ENCODE results near the gene DSTN.

DNA sequence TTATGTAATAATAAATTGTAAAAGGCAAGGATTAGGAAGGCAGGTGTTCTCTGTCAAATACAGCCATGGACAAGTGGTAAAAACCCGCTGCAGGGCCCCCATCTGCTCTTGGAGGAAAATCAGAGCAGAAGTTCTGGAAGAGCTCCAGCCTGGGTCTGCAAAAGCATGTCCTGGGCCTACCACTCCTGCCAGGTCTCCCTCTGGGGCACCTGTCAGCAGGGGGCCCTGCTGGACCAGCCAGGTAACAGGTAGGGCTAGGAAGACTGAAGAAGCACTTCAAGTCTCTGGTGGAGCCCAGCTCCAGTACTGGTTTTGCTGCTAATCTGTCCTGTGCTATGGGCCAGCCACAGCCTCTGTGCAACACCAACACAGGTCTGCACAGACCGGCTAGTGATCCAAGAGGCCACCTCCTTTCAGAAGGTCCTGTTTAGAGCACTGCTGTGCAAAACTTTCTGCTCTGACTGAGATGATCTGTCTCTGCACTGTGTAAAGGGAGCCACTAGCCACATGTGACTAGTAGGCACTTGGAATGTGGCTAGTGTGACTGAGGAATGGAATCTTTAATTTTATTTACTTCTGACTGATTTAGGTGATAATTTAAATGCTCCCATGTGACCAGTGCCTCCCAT lies 82.0 kb downstream of the DSTN start:
- TF ChIP-seq, protein P1, sequence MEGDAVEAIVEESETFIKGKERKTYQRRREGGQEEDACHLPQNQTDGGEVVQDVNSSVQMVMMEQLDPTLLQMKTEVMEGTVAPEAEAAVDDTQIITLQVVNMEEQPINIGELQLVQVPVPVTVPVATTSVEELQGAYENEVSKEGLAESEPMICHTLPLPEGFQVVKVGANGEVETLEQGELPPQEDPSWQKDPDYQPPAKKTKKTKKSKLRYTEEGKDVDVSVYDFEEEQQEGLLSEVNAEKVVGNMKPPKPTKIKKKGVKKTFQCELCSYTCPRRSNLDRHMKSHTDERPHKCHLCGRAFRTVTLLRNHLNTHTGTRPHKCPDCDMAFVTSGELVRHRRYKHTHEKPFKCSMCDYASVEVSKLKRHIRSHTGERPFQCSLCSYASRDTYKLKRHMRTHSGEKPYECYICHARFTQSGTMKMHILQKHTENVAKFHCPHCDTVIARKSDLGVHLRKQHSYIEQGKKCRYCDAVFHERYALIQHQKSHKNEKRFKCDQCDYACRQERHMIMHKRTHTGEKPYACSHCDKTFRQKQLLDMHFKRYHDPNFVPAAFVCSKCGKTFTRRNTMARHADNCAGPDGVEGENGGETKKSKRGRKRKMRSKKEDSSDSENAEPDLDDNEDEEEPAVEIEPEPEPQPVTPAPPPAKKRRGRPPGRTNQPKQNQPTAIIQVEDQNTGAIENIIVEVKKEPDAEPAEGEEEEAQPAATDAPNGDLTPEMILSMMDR (conservative IDR thresholded peaks at IDR 0.05; ENCODE audit: low read length), result peak; percentile 54
- TF ChIP-seq EZH2phosphoT487 (IDR thresholded peaks at IDR 0.05; ENCODE audit: borderline replicate concordance, low read depth, low read length), result no peak

Measured in OCI-LY7 (cell line).